Endothelial cell (in vitro differentiated cells): ENCODE measurements around the gene SPATA20. TPM values are rescaled to one million over a fixed set of nuclear protein-coding genes. Genes with fewer than 3 reads are reported as not detected.
A peak's percentile ranks its signal among the peaks of the same experiment; 100 is the strongest.

Experiments
- DNase-seq: peaks from one replicate; pipeline ENCODE4 v3.0.0; 2021; ENCODE audit warnings: low spot score
- H3K27ac Mint-ChIP-seq: one replicate; pipeline ENCODE4 v1.8.0; 2021; ENCODE audit warnings: mixed read lengths, inconsistent platforms; ENCODE audit not compliant: unreplicated experiment
- H3K27me3 Mint-ChIP-seq: one replicate; pipeline ENCODE4 v1.8.0; 2021; ENCODE audit warnings: mild to moderate bottlenecking, moderate library complexity, mixed read lengths, inconsistent platforms; ENCODE audit not compliant: unreplicated experiment
- H3K36me3 Mint-ChIP-seq: one replicate; pipeline ENCODE4 v1.8.0; 2021; ENCODE audit warnings: mild to moderate bottlenecking, low read depth, mixed read lengths, inconsistent platforms; ENCODE audit not compliant: unreplicated experiment
- H3K4me1 Mint-ChIP-seq: one replicate; pipeline ENCODE4 v1.8.0; 2021; ENCODE audit warnings: mild to moderate bottlenecking, mixed read lengths, inconsistent platforms; ENCODE audit not compliant: unreplicated experiment
- H3K4me3 Mint-ChIP-seq: one replicate; pipeline ENCODE4 v1.8.0; 2021; ENCODE audit warnings: mild to moderate bottlenecking, mixed read lengths, inconsistent platforms; ENCODE audit not compliant: unreplicated experiment
- H3K9me3 Mint-ChIP-seq: one replicate; pipeline ENCODE4 v1.8.0; 2021; ENCODE audit warnings: mixed read lengths, inconsistent platforms; ENCODE audit not compliant: unreplicated experiment
- CTCF ChIP-seq: fragments of 200-600 bp; sonication (generic); IDR thresholded peaks from one replicate; pipeline ENCODE4 v1.5.0; 2021; ENCODE audit warnings: antibody characterized with exemption; ENCODE audit not compliant: unreplicated experiment
- total RNA-seq: library from RNA; stranded (reverse); fragmentation: NEBNext Ultra II Directional; extraction: Animal tissue kit (Norgen Biotek cat#: 25700); gene quantifications from one replicate; pipeline ENCODE4 v1.2.1, GENCODE V29; 2021; ENCODE audit not compliant: unreplicated experiment

Gene SPATA20
- total RNA-seq, 1 donor from 2014 or later, result 72.5 TPM

GRCh38 chr17:50534222-50534978 is 12.6 kb upstream of the SPATA20 start:
- Mint-ChIP-seq H3K4me1 (peaks cover 20% of the 10 kb centered on the region), H3K27me3 (peaks cover 9% of the 10 kb centered on the region), H3K4me3 (no peak overlapping the region), H3K36me3 (no peaks in the 10 kb centered on the region), H3K27ac (no peak overlapping the region), H3K9me3 (no peaks in the 10 kb centered on the region)
- DNase-seq, result no peak
- peak; percentile 40 for TF ChIP-seq CTCF

GRCh38 chr17:50534979-50535326 is 12.0 kb upstream of the SPATA20 start:
- Mint-ChIP-seq H3K27ac (no peak overlapping the region), H3K4me3 (no peak overlapping the region), H3K36me3 (no peaks in the 10 kb centered on the region), H3K4me1 (peaks cover 20% of the 10 kb centered on the region), H3K27me3 (peaks cover 12% of the 10 kb centered on the region), H3K9me3 (no peaks in the 10 kb centered on the region)
- DNase-seq, result no peak
- TF ChIP-seq CTCF, result no peak

DNA sequence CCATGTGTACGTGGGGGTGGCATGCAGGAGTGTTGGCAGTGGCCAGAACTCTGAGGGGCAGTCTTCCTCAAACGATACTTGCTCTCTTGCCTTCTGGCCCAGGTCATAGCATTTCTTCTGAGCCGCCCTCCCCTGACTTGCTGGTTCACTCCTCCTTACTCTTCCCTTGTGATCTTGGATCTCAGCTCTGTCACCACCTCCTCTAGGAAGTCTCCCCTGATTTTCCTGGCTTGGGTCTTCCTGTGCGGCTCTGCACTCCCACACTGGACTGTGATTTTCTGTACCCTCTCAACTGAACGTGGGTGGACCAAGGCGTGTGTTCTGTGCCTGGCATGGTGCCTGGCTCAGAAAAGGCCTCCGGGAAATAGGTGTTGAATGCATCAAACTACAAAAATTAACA is 11.6 kb upstream of the SPATA20 start:
- no peak for DNase-seq
- H3K36me3 Mint-ChIP-seq, result no peaks in the 10 kb centered on the region
- no peak overlapping the region for H3K27ac Mint-ChIP-seq
- peaks cover 12% of the 10 kb centered on the region for H3K27me3 Mint-ChIP-seq
- no peak overlapping the region for H3K4me3 Mint-ChIP-seq
- no peaks in the 10 kb centered on the region for H3K9me3 Mint-ChIP-seq
- peaks cover 20% of the 10 kb centered on the region for H3K4me1 Mint-ChIP-seq
- TF ChIP-seq CTCF, result no peak

DNA sequence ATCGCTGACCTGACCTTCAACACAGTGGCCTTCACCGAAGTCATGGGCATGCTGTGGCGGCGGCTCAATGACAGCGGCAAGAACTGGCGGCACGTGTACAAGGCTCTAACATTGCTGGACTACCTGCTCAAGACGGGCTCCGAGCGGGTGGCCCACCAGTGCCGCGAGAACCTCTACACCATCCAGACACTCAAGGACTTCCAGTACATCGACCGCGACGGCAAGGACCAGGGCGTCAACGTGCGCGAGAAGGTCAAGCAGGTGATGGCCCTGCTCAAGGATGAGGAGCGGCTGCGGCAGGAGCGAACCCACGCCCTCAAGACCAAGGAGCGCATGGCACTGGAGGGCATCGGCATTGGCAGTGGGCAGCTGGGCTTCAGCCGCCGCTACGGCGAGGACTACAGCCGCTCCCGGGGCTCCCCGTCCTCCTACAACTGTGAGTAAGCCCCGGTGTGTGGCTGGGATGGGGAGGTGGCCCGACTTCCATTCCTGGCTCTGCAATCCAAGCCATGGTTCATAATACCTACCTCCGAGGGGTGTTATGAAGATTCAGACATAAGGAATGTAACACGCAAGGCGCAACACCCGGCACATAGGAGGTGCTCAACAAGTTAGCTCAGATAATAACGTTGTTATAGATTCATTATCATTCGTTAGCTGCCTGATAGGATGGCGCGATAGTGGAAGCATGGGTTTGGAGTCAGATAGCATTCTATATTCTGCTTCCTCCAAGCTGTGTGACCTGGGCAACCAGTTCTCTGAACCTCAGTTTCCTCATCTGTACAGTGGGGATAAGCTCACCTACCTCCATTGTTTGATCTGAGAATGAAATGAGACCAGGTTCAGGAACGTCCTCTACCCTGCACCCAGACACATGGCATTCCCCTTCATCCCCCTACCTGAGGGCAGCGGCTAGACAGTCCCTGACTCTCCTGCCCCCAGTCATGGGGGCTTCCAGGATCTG is 10.0 kb upstream of the SPATA20 start:
- no peaks in the 10 kb centered on the region for H3K9me3 Mint-ChIP-seq

More for the DNA sequence above, 10.0 kb upstream of the SPATA20 start:
- no peak overlapping the region for H3K27ac Mint-ChIP-seq
- TF ChIP-seq CTCF, result no peak
- peaks cover 16% of the 10 kb centered on the region for H3K4me1 Mint-ChIP-seq
- no peak overlapping the region for H3K4me3 Mint-ChIP-seq
- H3K27me3 Mint-ChIP-seq, result peaks cover 12% of the 10 kb centered on the region
- DNase-seq, result no peak
- H3K36me3 Mint-ChIP-seq, result no peaks in the 10 kb centered on the region
